A172 (cell line): ENCODE measurements around the gene KSR2. TPM values are rescaled to one million over a fixed set of nuclear protein-coding genes. Genes with fewer than 3 reads are reported as not detected.

Experiments used
- DNase-seq: peaks from one replicate; pipeline ENCODE4 v3.0.0-alpha.2; 2015; ENCODE audit warnings: low spot score
- total RNA-seq: library from RNA; depleted of rRNA; stranded (reverse); fragments of >200 nt; shearing (Covaris generic); gene quantifications from 2 replicates; pipeline ENCODE4 v1.2.3, GENCODE V29; 2014

KSR2 gene
- total RNA-seq, 1 experiment from 2014 or later: 0.10 TPM

GRCh38 chr12:117692512-117692911, 276.3 kb downstream of the KSR2 start:
- DNase-seq: no peak

- no peak for DNase-seq
These were observed 278.9 kb downstream of the KSR2 start for GRCh38 chr12:117689857-117690256.

DNA sequence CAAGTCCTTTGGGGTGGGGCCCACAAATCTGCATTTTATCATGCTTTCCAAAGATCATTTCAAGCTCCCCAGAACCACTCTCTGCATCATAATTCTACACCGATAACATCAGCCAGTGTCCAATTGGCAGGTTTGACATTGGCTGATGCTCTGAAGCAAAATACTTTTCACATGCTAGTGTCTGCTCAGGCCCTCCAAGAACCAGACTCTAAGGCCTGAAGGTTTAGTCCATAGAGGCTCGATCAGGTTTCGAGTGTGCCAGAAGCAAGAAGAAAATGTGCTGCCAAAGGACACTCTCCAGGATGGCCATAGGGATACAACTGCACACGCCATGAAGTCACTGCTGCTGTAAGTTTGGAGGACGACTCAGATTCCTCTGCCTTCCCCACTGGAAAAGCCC, 280.3 kb downstream of the KSR2 start:
- DNase-seq: no peak

DNA sequence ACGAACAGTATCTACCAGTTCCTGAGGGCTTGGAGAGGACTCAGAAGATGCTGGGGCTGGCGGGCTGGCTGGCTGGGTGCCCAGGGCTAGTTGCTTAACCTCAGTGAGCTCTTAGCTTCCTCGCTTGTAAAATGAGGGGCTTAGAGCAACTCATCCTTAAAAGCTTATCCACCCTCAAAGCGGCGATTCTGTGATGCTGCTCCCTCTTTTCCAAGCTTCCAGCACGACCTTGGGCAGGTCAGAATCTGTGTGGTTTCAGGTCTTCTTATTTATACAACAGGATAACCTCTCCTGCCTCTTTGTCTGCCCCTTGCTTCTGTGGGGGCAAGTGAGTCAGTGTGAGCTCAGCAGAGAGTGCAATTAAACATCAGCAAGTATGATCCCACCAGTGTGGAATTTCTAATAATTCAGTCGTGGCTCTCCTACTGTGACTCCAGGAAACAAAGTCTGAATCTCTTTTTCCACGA, 281.8 kb downstream of the KSR2 start:
- peak; percentile 96 for DNase-seq

GRCh38 chr12:117686210-117686609, 282.6 kb downstream of the KSR2 start:
- no peak for DNase-seq

- peak; percentile 98 for DNase-seq
These were observed 283.5 kb downstream of the KSR2 start for GRCh38 chr12:117685110-117685926.

GRCh38 chr12:117684471-117684870, 284.3 kb downstream of the KSR2 start:
- peak; percentile 53 for DNase-seq

DNA sequence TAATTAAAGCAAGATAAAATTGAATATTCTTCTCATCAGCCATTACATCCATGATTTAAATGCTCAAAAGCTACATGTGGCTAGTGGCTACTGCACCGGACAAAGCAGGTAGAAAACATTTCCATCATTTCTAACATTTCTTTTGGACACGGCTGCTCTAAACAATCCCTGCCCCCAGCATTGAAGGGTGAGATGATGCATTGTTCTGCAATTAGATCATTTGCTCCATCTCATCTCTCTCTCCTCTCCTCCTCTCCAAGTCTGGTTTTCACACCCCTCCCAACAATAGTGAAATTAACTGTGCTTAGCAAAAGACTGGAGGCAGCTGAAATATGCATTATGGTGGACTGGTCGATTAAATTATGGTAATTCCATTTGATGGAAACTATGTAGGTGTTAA, 288.5 kb downstream of the KSR2 start:
- peak; percentile 55 for DNase-seq

DNA sequence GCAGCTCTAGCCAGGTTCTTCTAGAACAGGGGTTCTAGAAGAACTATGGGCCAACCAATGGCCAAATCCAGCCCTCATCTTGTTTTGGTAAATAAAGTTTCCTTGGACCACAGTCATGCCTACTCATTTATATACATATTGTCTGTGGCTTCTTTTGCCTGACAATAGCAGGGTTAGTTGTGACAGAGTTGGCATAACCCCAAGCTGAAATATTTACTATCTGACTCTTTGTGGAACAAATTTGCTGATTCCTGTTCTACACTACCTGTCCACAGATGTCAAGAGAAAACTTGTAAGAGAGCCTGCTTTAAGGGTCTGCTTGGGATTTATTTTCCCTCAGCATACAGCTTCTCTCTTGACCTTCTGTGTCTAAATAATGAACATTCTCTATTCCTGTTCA, 289.0 kb downstream of the KSR2 start:
- DNase-seq: peak; percentile 26

GRCh38 chr12:117674763-117675162, 294.0 kb downstream of the KSR2 start:
- no peak for DNase-seq

DNA sequence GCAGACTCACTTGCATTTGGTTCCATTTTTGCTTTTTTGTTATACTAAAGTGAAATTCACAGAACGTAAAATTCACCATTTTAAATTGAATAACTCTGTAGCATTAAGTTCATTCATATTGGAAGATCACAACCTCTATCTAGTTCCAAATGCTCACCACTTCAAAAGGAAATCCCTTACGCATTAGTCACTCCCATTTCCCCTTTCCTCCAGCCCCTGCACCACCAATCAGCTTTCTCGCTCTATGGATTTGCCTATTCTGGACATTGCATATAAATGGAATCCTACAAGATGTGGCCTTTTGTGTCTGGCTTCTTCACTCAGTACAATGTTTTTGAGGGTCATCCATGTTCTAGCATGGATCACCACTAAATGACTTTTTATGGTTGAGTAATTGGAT, 294.5 kb downstream of the KSR2 start:
- DNase-seq: peak; percentile 76

- peak; percentile 58 for DNase-seq
These were observed 297.1 kb downstream of the KSR2 start for GRCh38 chr12:117671734-117672133.

DNA sequence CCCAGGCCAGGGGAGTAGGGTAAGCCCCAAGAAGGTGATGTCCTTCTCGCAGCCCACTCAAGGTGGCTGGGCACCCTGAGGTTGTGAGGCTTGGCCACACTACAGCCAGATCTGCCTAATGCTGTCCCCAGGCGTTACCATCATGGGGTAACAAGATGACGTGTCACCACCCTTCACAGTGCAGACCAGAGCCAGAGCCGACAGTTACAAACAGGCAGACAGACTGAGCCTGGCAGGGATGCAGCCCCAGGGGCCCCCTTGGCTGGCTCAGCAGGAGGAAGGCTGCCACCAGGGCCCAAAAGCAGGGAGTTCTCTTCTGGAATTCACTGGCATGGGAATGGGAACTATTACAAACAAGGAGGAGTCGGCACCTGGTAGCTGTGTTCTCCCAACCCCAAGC, 304.6 kb downstream of the KSR2 start:
- no peak for DNase-seq

- peak; percentile 84 for DNase-seq
These were observed 306.0 kb downstream of the KSR2 start for GRCh38 chr12:117662620-117663395.

GRCh38 chr12:117662220-117662619, 306.6 kb downstream of the KSR2 start:
- no peak for DNase-seq

DNA sequence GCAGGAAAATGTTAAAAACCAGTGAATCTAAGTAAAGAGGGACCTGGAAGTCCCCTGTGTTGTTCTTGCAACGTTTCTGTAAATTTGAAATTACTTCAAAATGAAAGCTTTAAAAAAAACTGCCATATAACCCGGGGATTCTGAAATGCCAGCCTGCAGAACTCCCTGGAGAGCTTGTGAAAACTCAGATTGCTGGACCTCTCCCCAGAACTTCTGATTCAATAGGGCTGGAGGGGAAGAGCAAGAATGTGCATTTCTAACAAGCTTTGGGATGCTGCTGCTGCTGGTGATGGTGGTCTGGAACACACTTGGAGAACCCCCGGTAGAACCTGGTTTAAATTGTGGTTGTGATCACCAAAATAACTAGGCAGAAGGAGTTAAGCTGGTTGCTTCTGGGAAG, 307.3 kb downstream of the KSR2 start:
- DNase-seq: no peak

DNA sequence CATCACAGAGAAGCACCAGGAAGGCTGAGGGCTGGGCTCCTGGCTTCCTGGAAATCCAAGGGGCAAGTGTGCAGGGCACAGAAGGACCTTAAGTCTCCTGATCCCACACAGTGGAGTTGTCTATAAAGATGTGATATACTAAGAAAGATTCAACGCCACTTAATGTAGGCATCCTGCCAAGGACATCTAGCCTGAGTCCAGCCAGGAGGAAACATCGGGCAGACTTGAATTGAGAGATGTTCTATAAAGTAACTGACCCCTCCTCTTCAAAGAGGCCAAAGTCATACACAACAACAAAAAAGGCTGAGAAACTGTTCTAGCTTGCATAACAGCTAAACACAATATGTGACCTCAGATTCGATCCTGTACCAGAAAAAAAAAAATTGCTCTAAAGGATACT, 307.9 kb downstream of the KSR2 start:
- DNase-seq: no peak

GRCh38 chr12:117658226-117658625, 310.6 kb downstream of the KSR2 start:
- no peak for DNase-seq

GRCh38 chr12:117649796-117650195, 319.0 kb downstream of the KSR2 start:
- DNase-seq: no peak

DNA sequence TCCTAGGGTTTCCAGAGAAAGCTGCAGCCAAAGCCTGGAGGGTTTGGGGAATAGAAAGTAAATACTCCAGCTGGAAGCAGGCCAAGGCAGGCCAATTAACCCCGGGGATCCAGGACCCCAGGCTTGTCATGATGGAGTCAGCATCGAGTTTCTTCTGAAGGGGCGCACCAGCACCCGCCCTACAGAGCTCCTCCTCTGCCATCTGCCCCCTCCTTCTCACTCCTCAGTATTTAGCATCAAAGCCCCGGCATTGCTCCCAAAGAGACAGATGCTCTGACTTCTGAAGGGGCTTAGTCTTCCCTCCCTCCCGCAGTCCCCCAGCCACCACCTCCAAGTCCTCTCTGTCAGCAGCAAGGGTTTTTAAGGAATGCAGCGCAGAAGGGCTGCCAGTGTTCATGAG, 322.3 kb downstream of the KSR2 start:
- no peak for DNase-seq

DNA sequence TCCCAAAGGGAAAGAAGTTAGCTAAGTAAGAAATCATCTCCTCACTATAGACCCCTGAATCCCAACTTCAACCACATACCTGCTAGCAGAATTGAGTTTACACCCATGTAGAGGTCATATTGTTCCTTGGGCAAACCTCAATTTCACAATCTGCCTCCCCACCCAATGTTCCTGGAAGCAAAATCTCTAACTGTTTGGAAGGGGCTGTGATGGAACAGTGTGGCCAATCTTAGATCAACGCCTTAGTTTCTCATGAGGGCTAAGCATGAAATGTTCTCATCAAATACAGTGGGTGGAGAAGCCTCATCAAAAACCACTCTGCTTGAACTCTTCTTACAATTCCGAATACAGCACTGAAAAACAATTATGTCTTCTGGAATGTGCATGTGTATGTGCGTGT, 323.3 kb downstream of the KSR2 start:
- DNase-seq: no peak

GRCh38 chr12:117643971-117644370, 324.8 kb downstream of the KSR2 start:
- DNase-seq: no peak

- DNase-seq: no peak
These were observed 326.9 kb downstream of the KSR2 start for GRCh38 chr12:117641885-117642284.
